Gastroesophageal sphincter (tissue), 3 donors: ENCODE results near the gene NMS.

ENCODE experiments used
- EP300 ChIP-seq: sonication (generic); formaldehyde crosslinking; IDR thresholded peaks from one replicate; pipeline ENCODE4 v1.6.1; 2017; ENCODE audit warnings: antibody characterized with exemption, mild to moderate bottlenecking
- POLR2AphosphoS5 ChIP-seq: sonication (generic); formaldehyde crosslinking; IDR thresholded peaks from one replicate; pipeline ENCODE4 v1.6.1; 2017; ENCODE audit warnings: antibody characterized with exemption
- TF ChIP-seq, protein P1 (sequence below), 4 experiments: fragments of 200-600 bp in 2 of 4; fragments of 450-650 bp in 2 of 4; sonication (generic) in 1 of 4; IDR thresholded peaks; one replicate each; pipeline ENCODE4 v1.5.1; 2017 to 2019; ENCODE audit warnings: antibody characterized with exemption in 4 of 4, mild to moderate bottlenecking in 2 of 4, moderate library complexity in 2 of 4

DNA sequence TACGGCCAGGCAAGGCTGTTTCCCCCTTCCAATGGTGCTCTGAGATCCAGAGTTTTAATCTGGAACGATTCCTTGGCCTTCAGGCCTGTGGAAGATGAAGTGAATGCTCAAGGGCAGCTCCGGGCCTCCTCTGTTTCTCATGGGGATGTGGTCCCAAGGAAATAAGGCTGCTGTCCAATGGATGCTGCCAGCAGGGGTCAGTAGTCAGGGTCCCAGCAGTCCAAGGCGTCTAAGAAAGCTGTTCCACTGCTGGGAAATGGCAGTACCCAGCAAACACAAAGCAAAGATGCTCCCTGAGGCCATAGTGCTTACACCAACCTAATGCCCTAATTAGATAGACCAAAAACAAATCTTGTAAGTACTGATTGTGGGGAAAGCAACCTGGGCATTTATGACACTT is 12.5 kb downstream of the NMS start:
- TF ChIP-seq, protein P1, sequence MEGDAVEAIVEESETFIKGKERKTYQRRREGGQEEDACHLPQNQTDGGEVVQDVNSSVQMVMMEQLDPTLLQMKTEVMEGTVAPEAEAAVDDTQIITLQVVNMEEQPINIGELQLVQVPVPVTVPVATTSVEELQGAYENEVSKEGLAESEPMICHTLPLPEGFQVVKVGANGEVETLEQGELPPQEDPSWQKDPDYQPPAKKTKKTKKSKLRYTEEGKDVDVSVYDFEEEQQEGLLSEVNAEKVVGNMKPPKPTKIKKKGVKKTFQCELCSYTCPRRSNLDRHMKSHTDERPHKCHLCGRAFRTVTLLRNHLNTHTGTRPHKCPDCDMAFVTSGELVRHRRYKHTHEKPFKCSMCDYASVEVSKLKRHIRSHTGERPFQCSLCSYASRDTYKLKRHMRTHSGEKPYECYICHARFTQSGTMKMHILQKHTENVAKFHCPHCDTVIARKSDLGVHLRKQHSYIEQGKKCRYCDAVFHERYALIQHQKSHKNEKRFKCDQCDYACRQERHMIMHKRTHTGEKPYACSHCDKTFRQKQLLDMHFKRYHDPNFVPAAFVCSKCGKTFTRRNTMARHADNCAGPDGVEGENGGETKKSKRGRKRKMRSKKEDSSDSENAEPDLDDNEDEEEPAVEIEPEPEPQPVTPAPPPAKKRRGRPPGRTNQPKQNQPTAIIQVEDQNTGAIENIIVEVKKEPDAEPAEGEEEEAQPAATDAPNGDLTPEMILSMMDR (IDR thresholded peaks at IDR 0.05): no peak
- TF ChIP-seq EP300 (no peak), POLR2AphosphoS5 (no peak)
